Measurements from ENCODE around the gene NR1D1. TPM values are rescaled to one million over a fixed set of nuclear protein-coding genes. Genes with fewer than 3 reads are reported as not detected.
A peak's percentile ranks its signal among the peaks of the same experiment; 100 is the strongest.

Gene NR1D1
- total RNA-seq, 1 donor from 2014 or later, result 5.7 TPM

- no peak overlapping the region for H3K4me3 Mint-ChIP-seq
- no peak for TF ChIP-seq CTCF (conservative IDR thresholded peaks at IDR 0.05)
- H3K27me3 Mint-ChIP-seq, result no peaks in the 10 kb centered on the region
- no peak overlapping the region for H3K27ac Mint-ChIP-seq
- H3K36me3 Mint-ChIP-seq, result peaks cover 67% of the 10 kb centered on the region
- peaks cover 5% of the 10 kb centered on the region for H3K4me1 Mint-ChIP-seq (ENCODE audit: unreplicated experiment)
- no peaks in the 10 kb centered on the region for H3K9me3 Mint-ChIP-seq
- DNase-seq (ENCODE audit: extremely low spot score, unreplicated experiment), result no peak
Measured at GRCh38 chr17:40134184-40134583, 33.8 kb upstream of the NR1D1 start.

- peaks cover 62% of the 10 kb centered on the region for H3K36me3 Mint-ChIP-seq
- H3K27me3 Mint-ChIP-seq, result no peaks in the 10 kb centered on the region
- DNase-seq (ENCODE audit: extremely low spot score, unreplicated experiment), result no peak
- H3K27ac Mint-ChIP-seq, result no peak overlapping the region
- peaks cover 5% of the 10 kb centered on the region for H3K4me1 Mint-ChIP-seq (ENCODE audit: unreplicated experiment)
- TF ChIP-seq CTCF (conservative IDR thresholded peaks at IDR 0.05), result no peak
- H3K4me3 Mint-ChIP-seq, result no peak overlapping the region
- H3K9me3 Mint-ChIP-seq, result no peaks in the 10 kb centered on the region
Measured at GRCh38 chr17:40130352-40131042, 30.1 kb upstream of the NR1D1 start.

GRCh38 chr17:40129498-40129897 is 29.1 kb upstream of the NR1D1 start:
- Mint-ChIP-seq H3K36me3 (peaks cover 56% of the 10 kb centered on the region), H3K9me3 (no peaks in the 10 kb centered on the region), H3K27me3 (no peaks in the 10 kb centered on the region), H3K4me3 (no peak overlapping the region), H3K27ac (peak overlapping the region; percentile 56), H3K4me1 (ENCODE audit: unreplicated experiment) (peaks cover 12% of the 10 kb centered on the region)
- no peak for DNase-seq (ENCODE audit: extremely low spot score, unreplicated experiment)
- peak; percentile 42 for TF ChIP-seq CTCF (conservative IDR thresholded peaks at IDR 0.05)

GRCh38 chr17:40124279-40125141 is 24.1 kb upstream of the NR1D1 start:
- TF ChIP-seq CTCF (conservative IDR thresholded peaks at IDR 0.05), result no peak
- DNase-seq (ENCODE audit: extremely low spot score, unreplicated experiment), result no peak
- Mint-ChIP-seq H3K27ac (peak overlapping the region; percentile 52), H3K9me3 (no peaks in the 10 kb centered on the region), H3K27me3 (no peaks in the 10 kb centered on the region), H3K4me1 (ENCODE audit: unreplicated experiment) (peaks cover 14% of the 10 kb centered on the region), H3K36me3 (peaks cover 20% of the 10 kb centered on the region), H3K4me3 (peak overlapping the region; percentile 94)

- peaks cover 15% of the 10 kb centered on the region for H3K36me3 Mint-ChIP-seq
- peaks cover 14% of the 10 kb centered on the region for H3K4me1 Mint-ChIP-seq (ENCODE audit: unreplicated experiment)
- H3K4me3 Mint-ChIP-seq, result peak overlapping the region; percentile 94
- no peaks in the 10 kb centered on the region for H3K27me3 Mint-ChIP-seq
- H3K27ac Mint-ChIP-seq, result peak overlapping the region; percentile 83
- DNase-seq (ENCODE audit: extremely low spot score, unreplicated experiment), result no peak
- TF ChIP-seq CTCF (conservative IDR thresholded peaks at IDR 0.05), result no peak
- no peaks in the 10 kb centered on the region for H3K9me3 Mint-ChIP-seq
Measured at GRCh38 chr17:40123811-40124114, 23.4 kb upstream of the NR1D1 start.

All from type B pancreatic cell (in vitro differentiated cells).